ENCODE measurements around the gene ST3GAL3.

GRCh38 chr1:43949678-43950077, 242.3 kb downstream of the ST3GAL3 start:
- TF ChIP-seq, protein P1, sequence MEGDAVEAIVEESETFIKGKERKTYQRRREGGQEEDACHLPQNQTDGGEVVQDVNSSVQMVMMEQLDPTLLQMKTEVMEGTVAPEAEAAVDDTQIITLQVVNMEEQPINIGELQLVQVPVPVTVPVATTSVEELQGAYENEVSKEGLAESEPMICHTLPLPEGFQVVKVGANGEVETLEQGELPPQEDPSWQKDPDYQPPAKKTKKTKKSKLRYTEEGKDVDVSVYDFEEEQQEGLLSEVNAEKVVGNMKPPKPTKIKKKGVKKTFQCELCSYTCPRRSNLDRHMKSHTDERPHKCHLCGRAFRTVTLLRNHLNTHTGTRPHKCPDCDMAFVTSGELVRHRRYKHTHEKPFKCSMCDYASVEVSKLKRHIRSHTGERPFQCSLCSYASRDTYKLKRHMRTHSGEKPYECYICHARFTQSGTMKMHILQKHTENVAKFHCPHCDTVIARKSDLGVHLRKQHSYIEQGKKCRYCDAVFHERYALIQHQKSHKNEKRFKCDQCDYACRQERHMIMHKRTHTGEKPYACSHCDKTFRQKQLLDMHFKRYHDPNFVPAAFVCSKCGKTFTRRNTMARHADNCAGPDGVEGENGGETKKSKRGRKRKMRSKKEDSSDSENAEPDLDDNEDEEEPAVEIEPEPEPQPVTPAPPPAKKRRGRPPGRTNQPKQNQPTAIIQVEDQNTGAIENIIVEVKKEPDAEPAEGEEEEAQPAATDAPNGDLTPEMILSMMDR (IDR thresholded peaks at IDR 0.05; ENCODE audit: extremely low read depth in 1 of 2, insufficient read depth in 1 of 2, low read depth in 1 of 2, low read length in 2 of 2), result no peak
- no peak for TF ChIP-seq FOS (IDR thresholded peaks at IDR 0.05; ENCODE audit: borderline replicate concordance, insufficient read depth, low read length)
- TF ChIP-seq POLR2A (IDR thresholded peaks at IDR 0.05; ENCODE audit: low read depth, low read length), result no peak
- TF ChIP-seq, protein P2, sequence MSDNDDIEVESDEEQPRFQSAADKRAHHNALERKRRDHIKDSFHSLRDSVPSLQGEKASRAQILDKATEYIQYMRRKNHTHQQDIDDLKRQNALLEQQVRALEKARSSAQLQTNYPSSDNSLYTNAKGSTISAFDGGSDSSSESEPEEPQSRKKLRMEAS (IDR thresholded peaks at IDR 0.05; ENCODE audit: insufficient read depth, insufficient read length), result no peak
- no peak for TF ChIP-seq POLR2AphosphoS5 (IDR thresholded peaks at IDR 0.05; ENCODE audit: insufficient read depth, low read depth, low read length)
